Activated CD4-positive, alpha-beta memory T cell treated with anti-CD3 and anti-CD28 coated beads for 36 hours (primary cell): ENCODE data around the gene CLMN. TPM values are rescaled to one million over a fixed set of nuclear protein-coding genes. Genes with fewer than 3 reads are reported as not detected.

Source experiments
- CTCF ChIA-PET: fragments of 350-600 bp; sonication (Branson Sonifier 250); formaldehyde crosslinking; loops from one replicate; lab custom pipeline; 2021; ENCODE audit warnings: antibody characterized with exemption, inconsistent platforms; lab: Charles Lee
- POLR2A ChIA-PET: fragments of 350-600 bp; sonication (Branson Sonifier 250); formaldehyde crosslinking; loops from one replicate; lab custom pipeline; 2021; ENCODE audit warnings: antibody characterized with exemption; lab: Charles Lee
- DNase-seq: peaks from one replicate; pipeline ENCODE4 v3.0.0-alpha.2; 2020
- H3K27ac Mint-ChIP-seq: one replicate; pipeline ENCODE4 v1.8.0; 2021; ENCODE audit warnings: mixed read lengths
- H3K27me3 Mint-ChIP-seq: one replicate; pipeline ENCODE4 v1.8.0; 2021; ENCODE audit warnings: mixed read lengths
- H3K36me3 Mint-ChIP-seq: one replicate; pipeline ENCODE4 v1.8.0; 2021; ENCODE audit warnings: mixed read lengths
- H3K4me1 Mint-ChIP-seq: one replicate; pipeline ENCODE4 v1.8.0; 2021; ENCODE audit warnings: low read depth, mixed read lengths
- H3K4me3 Mint-ChIP-seq: one replicate; pipeline ENCODE4 v1.8.0; 2021; ENCODE audit warnings: mild to moderate bottlenecking, mixed read lengths
- H3K9me3 Mint-ChIP-seq: one replicate; pipeline ENCODE4 v1.8.0; 2021; ENCODE audit warnings: mixed read lengths
- intact Hi-C: fragments of 100-400 bp; cut with micrococcal nuclease; formaldehyde crosslinking; loops from one replicate; pipeline ENCODE4 v1.15.1; 2023
- total RNA-seq, 2 experiments: library from RNA; stranded (reverse); gene quantifications; one replicate each; pipeline ENCODE4 v1.2.3, GENCODE V29; 2021

CLMN gene
- total RNA-seq, 2 experiments from 2014 or later, result 0.92 to 0.97 TPM

- H3K27ac Mint-ChIP-seq, result no peak overlapping the region
- H3K4me1 Mint-ChIP-seq, result peaks cover 1% of the 10 kb centered on the region
- H3K4me3 Mint-ChIP-seq, result no peak overlapping the region
- DNase-seq, result no peak
- CTCF ChIA-PET, result interaction anchor here (0.8 kb wide), 1 partner anchor 192 kb away, joined by 3 read pairs; no protein-coding TSS in a partner anchor
- no peaks in the 10 kb centered on the region for H3K9me3 Mint-ChIP-seq
- no peaks in the 10 kb centered on the region for H3K36me3 Mint-ChIP-seq
- H3K27me3 Mint-ChIP-seq, result peaks cover 9% of the 10 kb centered on the region
- intact Hi-C loops, result no loop called here
- POLR2A ChIA-PET, result no interaction called here
Observed at GRCh38 chr14:95250140-95250769, 69.5 kb downstream of the CLMN start.

GRCh38 chr14:95248432-95248831, 71.3 kb downstream of the CLMN start:
- DNase-seq, result no peak
- Mint-ChIP-seq H3K36me3 (no peaks in the 10 kb centered on the region), H3K27ac (no peak overlapping the region), H3K9me3 (no peaks in the 10 kb centered on the region), H3K27me3 (peaks cover 10% of the 10 kb centered on the region), H3K4me1 (no peaks in the 10 kb centered on the region), H3K4me3 (no peak overlapping the region)
- intact Hi-C loops, result loop anchor here (10.0 kb wide), 1 partner anchor 946 kb away; no protein-coding TSS in a partner anchor
- POLR2A ChIA-PET, result no interaction called here
- CTCF ChIA-PET, result no interaction called here

GRCh38 chr14:95246870-95247269, 72.8 kb downstream of the CLMN start:
- H3K4me3 Mint-ChIP-seq, result no peak overlapping the region
- H3K36me3 Mint-ChIP-seq, result no peaks in the 10 kb centered on the region
- CTCF ChIA-PET, result no interaction called here
- H3K27ac Mint-ChIP-seq, result no peak overlapping the region
- no peaks in the 10 kb centered on the region for H3K4me1 Mint-ChIP-seq
- DNase-seq, result no peak
- no peaks in the 10 kb centered on the region for H3K9me3 Mint-ChIP-seq
- intact Hi-C loops, result loop anchor here (10.0 kb wide), 1 partner anchor 948 kb away; no protein-coding TSS in a partner anchor
- peaks cover 7% of the 10 kb centered on the region for H3K27me3 Mint-ChIP-seq
- POLR2A ChIA-PET, result no interaction called here

DNA sequence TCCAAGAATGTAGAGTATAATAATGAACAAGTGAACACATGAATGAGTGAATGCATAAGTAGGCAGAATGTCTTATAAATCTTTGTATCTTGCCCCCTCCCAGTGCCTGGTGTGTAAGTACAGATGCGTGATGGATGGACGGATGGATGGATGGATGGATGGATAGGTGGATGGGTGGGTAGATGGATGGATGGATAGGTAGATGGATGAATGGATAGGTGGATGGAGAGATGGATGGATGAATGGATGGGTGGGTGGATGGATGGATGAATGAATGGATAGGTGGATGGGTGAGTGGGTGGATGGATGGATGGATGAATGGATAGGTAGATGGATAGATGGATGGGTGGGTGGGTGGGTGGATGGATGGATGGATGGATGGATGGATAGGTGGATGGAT, 74.4 kb downstream of the CLMN start:
- H3K4me1 Mint-ChIP-seq, result no peaks in the 10 kb centered on the region
- ChIA-PET CTCF (no interaction called here), POLR2A (no interaction called here)
- intact Hi-C loops, result loop anchor here (10.0 kb wide), 1 partner anchor 949 kb away; no protein-coding TSS in a partner anchor
- no peak for DNase-seq
- H3K36me3 Mint-ChIP-seq, result no peaks in the 10 kb centered on the region
- no peak overlapping the region for H3K4me3 Mint-ChIP-seq
- no peaks in the 10 kb centered on the region for H3K9me3 Mint-ChIP-seq
- no peak overlapping the region for H3K27ac Mint-ChIP-seq
- H3K27me3 Mint-ChIP-seq, result peaks cover 6% of the 10 kb centered on the region

- no peak overlapping the region for H3K27ac Mint-ChIP-seq
- intact Hi-C loops, result loop anchor here (10.0 kb wide), 1 partner anchor 950 kb away; no protein-coding TSS in a partner anchor
- ChIA-PET POLR2A (no interaction called here), CTCF (no interaction called here)
- no peaks in the 10 kb centered on the region for H3K9me3 Mint-ChIP-seq
- H3K4me3 Mint-ChIP-seq, result no peak overlapping the region
- no peaks in the 10 kb centered on the region for H3K36me3 Mint-ChIP-seq
- H3K27me3 Mint-ChIP-seq, result peaks cover 6% of the 10 kb centered on the region
- no peaks in the 10 kb centered on the region for H3K4me1 Mint-ChIP-seq
- DNase-seq, result no peak
Observed at GRCh38 chr14:95244587-95244986, 75.1 kb downstream of the CLMN start.

DNA sequence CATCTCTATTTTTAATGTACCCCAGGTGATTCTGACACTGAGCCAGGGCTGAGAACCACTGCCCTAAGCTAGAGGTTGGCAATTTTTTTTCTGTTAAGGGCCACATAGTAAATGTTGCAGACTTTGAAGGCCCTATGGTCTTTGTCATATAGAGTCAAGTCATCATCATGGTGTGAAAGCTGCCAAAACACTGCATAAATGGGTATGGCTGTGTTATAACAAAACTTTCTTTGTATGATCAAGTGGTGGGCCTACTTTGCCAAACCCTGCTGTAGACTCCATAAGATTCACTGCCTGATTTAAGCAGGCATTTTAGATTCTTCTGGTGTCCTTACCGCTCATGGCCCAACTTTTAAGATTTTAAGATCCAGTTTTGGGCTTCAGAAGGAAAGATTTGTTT, 76.8 kb downstream of the CLMN start:
- Mint-ChIP-seq H3K27ac (no peak overlapping the region), H3K9me3 (no peaks in the 10 kb centered on the region), H3K4me1 (no peaks in the 10 kb centered on the region), H3K4me3 (no peak overlapping the region), H3K27me3 (peaks cover 6% of the 10 kb centered on the region), H3K36me3 (no peaks in the 10 kb centered on the region)
- intact Hi-C loops, result loop anchor here (10.0 kb wide), 1 partner anchor 952 kb away; no protein-coding TSS in a partner anchor
- DNase-seq, result no peak
- ChIA-PET CTCF (no interaction called here), POLR2A (no interaction called here)

DNA sequence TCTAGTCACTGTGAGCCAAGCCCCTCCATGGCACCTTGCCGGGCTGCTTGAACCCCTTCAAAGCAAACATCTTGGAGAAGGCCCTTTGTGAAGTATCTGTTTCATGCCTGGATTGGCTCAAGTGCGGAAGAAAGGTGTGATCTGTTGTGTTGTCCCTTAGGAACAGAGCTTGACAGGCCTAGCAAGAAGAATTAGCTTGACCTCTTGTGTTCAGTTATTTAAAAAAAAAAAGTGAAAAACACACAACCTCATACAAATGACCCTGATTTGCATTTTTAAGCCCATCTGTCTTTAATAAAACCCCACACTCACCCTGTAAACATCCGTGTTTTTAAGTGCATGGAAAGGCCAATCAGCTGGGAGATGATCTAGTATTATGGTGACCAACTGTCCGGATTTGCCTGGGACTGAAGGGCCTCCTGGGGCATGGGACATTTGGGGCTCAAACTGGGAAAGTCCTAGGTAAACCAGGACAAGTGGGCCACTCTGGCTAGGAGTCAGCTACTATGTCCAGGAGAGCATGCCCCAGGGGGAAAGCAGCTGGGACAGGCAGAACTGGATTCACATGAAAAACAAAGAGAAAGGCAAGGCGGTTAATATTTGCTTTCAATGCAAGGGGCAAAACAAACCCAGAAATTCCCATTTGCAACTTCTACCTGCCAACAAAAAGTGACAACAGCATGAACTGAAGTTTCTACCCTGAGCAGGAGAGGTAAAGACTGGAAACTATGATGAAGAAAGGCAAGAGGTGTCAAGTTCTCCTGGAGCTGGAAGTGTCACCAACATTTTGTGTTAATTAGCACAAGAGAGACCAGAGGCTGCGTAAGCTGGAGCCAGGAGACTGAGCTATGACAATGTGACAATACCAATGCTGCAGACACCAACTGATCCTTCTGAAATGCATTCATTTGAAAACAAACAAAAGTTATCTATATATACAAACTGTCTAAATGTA, 78.6 kb downstream of the CLMN start:
- CTCF ChIA-PET, result no interaction called here
- no peaks in the 10 kb centered on the region for H3K9me3 Mint-ChIP-seq
- no peak overlapping the region for H3K4me3 Mint-ChIP-seq
- H3K36me3 Mint-ChIP-seq, result no peaks in the 10 kb centered on the region
- POLR2A ChIA-PET, result no interaction called here
- no peak overlapping the region for H3K27ac Mint-ChIP-seq
- DNase-seq, result no peak
- H3K4me1 Mint-ChIP-seq, result no peaks in the 10 kb centered on the region
- H3K27me3 Mint-ChIP-seq, result peaks cover 10% of the 10 kb centered on the region
- intact Hi-C loops, result loop anchor here (10.0 kb wide), 1 partner anchor 954 kb away; no protein-coding TSS in a partner anchor

DNA sequence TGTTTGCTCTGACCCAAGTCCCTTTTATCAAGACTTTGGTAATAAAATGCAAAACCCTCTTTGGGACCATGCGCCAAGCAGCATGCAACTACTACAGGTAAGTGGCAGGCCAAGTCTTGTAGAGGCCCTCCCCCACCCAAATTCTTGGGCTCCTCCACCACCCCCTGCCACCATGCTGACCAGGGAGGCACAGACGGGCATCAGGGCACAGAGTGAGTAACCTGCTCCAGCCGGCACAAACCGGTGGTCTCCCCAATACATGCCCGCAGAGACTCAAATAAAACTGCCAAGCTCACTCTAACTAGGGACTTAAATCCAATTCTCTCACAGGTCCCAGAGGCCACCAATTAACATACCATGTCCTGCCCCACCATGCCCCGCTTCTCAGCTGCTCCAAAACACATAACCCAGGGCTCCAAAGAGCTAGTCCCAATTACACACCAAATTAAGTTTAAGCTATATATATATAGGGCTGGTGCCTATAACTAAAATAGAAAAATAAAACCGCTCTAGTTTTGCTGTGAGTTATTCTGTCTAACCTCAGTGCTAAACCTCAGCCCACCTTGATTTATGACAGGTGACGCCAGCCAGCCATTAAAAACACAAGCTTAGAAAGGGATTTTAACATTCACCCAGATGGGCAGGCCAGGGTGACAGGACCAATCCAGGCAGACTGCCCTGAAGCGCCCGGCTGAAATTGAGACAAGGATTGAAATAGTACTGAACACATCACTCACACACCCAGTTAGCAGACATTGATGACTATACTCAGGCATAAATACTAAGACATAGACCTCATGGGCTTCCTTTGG, 81.0 kb downstream of the CLMN start:
- DNase-seq, result no peak
- H3K4me1 Mint-ChIP-seq, result no peaks in the 10 kb centered on the region
- no peak overlapping the region for H3K4me3 Mint-ChIP-seq
- H3K9me3 Mint-ChIP-seq, result no peaks in the 10 kb centered on the region
- intact Hi-C loops, result no loop called here
- ChIA-PET POLR2A (no interaction called here), CTCF (no interaction called here)
- no peaks in the 10 kb centered on the region for H3K36me3 Mint-ChIP-seq
- no peak overlapping the region for H3K27ac Mint-ChIP-seq
- peaks cover 9% of the 10 kb centered on the region for H3K27me3 Mint-ChIP-seq

- peaks cover 9% of the 10 kb centered on the region for H3K27me3 Mint-ChIP-seq
- H3K9me3 Mint-ChIP-seq, result no peaks in the 10 kb centered on the region
- POLR2A ChIA-PET, result no interaction called here
- H3K36me3 Mint-ChIP-seq, result no peaks in the 10 kb centered on the region
- no peak overlapping the region for H3K27ac Mint-ChIP-seq
- intact Hi-C loops, result no loop called here
- DNase-seq, result no peak
- CTCF ChIA-PET, result no interaction called here
- no peaks in the 10 kb centered on the region for H3K4me1 Mint-ChIP-seq
- no peak overlapping the region for H3K4me3 Mint-ChIP-seq
Observed at GRCh38 chr14:95237958-95238340, 81.8 kb downstream of the CLMN start.

DNA sequence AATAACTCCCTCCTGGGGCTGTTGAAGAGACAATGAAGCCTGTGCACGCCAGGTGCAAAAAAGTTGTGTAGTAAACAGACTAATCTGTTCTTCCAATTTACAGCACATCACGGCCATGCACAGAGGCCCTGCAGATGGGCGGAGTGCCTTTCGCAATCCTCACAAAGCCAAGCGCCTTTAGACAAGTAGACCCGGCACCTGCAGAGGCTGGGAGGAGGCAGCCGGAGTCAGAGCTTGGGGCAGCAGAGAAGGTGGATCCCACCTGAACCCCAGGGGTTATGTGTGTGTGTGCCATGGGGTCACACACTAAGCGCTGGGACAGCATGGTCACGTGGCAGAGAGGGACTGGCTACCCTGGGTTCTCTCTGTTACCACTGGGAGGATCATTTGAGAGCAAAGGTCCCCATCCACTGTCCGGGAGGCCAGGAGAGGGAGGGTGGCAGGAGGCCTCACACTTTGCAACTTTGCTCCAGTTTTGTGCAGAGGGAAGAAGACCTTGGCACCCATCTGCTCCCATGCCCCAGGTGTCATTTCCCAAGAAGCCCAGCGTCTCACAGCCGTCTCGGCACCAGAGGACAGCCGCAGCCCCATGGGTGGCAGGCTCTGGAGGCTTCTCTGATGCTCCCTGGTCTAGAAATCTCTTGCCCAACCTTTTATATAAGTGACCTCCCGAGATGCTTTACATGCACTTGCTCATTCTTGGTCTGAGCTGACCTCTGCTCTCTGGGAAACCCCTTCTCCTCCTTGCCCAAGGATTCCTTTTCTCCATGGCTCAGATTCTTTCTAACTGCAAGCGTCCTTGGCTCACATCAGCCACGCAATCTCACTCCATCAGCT, 82.4 kb downstream of the CLMN start:
- peaks cover 9% of the 10 kb centered on the region for H3K27me3 Mint-ChIP-seq
- no peaks in the 10 kb centered on the region for H3K36me3 Mint-ChIP-seq
- no peaks in the 10 kb centered on the region for H3K4me1 Mint-ChIP-seq
- H3K9me3 Mint-ChIP-seq, result no peaks in the 10 kb centered on the region
- CTCF ChIA-PET, result no interaction called here
- intact Hi-C loops, result no loop called here
- POLR2A ChIA-PET, result no interaction called here
- no peak overlapping the region for H3K27ac Mint-ChIP-seq
- no peak for DNase-seq
- no peak overlapping the region for H3K4me3 Mint-ChIP-seq

GRCh38 chr14:95236221-95236620, 83.5 kb downstream of the CLMN start:
- Mint-ChIP-seq H3K27me3 (peaks cover 9% of the 10 kb centered on the region), H3K4me1 (no peaks in the 10 kb centered on the region), H3K36me3 (no peaks in the 10 kb centered on the region), H3K4me3 (no peak overlapping the region), H3K9me3 (no peaks in the 10 kb centered on the region), H3K27ac (no peak overlapping the region)
- ChIA-PET POLR2A (no interaction called here), CTCF (no interaction called here)
- DNase-seq, result no peak
- intact Hi-C loops, result no loop called here
